Lower leg skin (tissue), 3 donors: ENCODE measurements around the gene FAU.

Source experiments
- POLR2A ChIP-seq, 2 donors: fragments of 450-650 bp; IDR thresholded peaks; one replicate each; pipeline ENCODE4 v1.6.1; 2016 to 2017; ENCODE audit warnings: antibody characterized with exemption in 2 of 2, mild to moderate bottlenecking in 1 of 2, moderate library complexity in 1 of 2
- TF ChIP-seq, protein P1 (sequence below), 3 donors: fragments of 450-650 bp; IDR thresholded peaks; one replicate each; pipeline ENCODE4 v1.5.1; 2016; ENCODE audit warnings: antibody characterized with exemption in 3 of 3, mild to moderate bottlenecking in 3 of 3, moderate library complexity in 2 of 3

DNA sequence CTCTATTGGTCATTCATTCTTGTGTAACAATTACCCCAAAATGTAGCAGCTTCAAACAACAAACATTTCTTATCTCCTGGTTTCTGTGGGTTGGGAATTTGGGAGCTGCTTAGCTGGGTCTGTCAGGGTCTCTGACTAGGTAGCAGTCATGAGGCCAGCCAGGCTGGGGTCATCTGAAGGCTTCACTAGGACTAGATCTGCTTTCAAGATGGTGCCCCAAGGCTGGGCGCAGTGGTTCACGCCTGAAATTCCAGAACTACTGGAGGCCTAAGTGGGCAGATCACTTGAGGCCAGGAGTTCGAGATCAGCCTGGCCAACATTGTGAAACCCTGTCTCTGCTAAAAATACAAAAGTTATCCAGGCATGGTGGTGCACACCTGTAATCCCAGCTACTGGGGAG is 35.0 kb upstream of the FAU start:
- TF ChIP-seq, protein P1, sequence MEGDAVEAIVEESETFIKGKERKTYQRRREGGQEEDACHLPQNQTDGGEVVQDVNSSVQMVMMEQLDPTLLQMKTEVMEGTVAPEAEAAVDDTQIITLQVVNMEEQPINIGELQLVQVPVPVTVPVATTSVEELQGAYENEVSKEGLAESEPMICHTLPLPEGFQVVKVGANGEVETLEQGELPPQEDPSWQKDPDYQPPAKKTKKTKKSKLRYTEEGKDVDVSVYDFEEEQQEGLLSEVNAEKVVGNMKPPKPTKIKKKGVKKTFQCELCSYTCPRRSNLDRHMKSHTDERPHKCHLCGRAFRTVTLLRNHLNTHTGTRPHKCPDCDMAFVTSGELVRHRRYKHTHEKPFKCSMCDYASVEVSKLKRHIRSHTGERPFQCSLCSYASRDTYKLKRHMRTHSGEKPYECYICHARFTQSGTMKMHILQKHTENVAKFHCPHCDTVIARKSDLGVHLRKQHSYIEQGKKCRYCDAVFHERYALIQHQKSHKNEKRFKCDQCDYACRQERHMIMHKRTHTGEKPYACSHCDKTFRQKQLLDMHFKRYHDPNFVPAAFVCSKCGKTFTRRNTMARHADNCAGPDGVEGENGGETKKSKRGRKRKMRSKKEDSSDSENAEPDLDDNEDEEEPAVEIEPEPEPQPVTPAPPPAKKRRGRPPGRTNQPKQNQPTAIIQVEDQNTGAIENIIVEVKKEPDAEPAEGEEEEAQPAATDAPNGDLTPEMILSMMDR (IDR thresholded peaks at IDR 0.05): no peak
- TF ChIP-seq POLR2A (IDR thresholded peaks at IDR 0.05): no peak
